ENCODE measurements around the gene ERFE.

The ERFE gene

GRCh38 chr2:238126338-238126737 lies 32.4 kb upstream of the ERFE start:
- DNase-seq: no peak

- DNase-seq: no peak
Observed at GRCh38 chr2:238126775-238127164, 32.0 kb upstream of the ERFE start.

GRCh38 chr2:238127165-238128060 lies 31.4 kb upstream of the ERFE start:
- no peak for DNase-seq

GRCh38 chr2:238128061-238128440 lies 30.7 kb upstream of the ERFE start:
- no peak for DNase-seq

- no peak for DNase-seq
Observed at GRCh38 chr2:238128534-238129001, 30.2 kb upstream of the ERFE start.

- DNase-seq: no peak
Observed at GRCh38 chr2:238129166-238130010, 29.4 kb upstream of the ERFE start.

- DNase-seq: no peak
Observed at GRCh38 chr2:238130111-238130695, 28.6 kb upstream of the ERFE start.

- DNase-seq: no peak
Observed at GRCh38 chr2:238130696-238131628, 27.8 kb upstream of the ERFE start.

GRCh38 chr2:238131761-238132462 lies 26.9 kb upstream of the ERFE start:
- no peak for DNase-seq

GRCh38 chr2:238132463-238133450 lies 26.0 kb upstream of the ERFE start:
- no peak for DNase-seq

GRCh38 chr2:238133499-238134392 lies 25.0 kb upstream of the ERFE start:
- DNase-seq: no peak

- no peak for DNase-seq
Observed at GRCh38 chr2:238134393-238134785, 24.4 kb upstream of the ERFE start.

- DNase-seq: no peak
Observed at GRCh38 chr2:238135601-238136150, 23.1 kb upstream of the ERFE start.

GRCh38 chr2:238136820-238137537 lies 21.8 kb upstream of the ERFE start:
- DNase-seq: no peak

GRCh38 chr2:238137885-238138284 lies 20.9 kb upstream of the ERFE start:
- DNase-seq: no peak

GRCh38 chr2:238138331-238139195 lies 20.2 kb upstream of the ERFE start, which contains the start of gene KLHL30:
TSS of gene KLHL30 (plus strand) at chr2:238138668. CDS start at chr2:238140755, 2,087 bp downstream.
- no peak for DNase-seq

All from NCI-H1417 (cell line).